Measurements from ENCODE around the gene ATP6V1G1. TPM values are rescaled to one million over a fixed set of nuclear protein-coding genes. Genes with fewer than 3 reads are reported as not detected.

Gene ATP6V1G1
- polyA plus RNA-seq, 3 donors = 233 to 239 (median 236) TPM

DNA sequence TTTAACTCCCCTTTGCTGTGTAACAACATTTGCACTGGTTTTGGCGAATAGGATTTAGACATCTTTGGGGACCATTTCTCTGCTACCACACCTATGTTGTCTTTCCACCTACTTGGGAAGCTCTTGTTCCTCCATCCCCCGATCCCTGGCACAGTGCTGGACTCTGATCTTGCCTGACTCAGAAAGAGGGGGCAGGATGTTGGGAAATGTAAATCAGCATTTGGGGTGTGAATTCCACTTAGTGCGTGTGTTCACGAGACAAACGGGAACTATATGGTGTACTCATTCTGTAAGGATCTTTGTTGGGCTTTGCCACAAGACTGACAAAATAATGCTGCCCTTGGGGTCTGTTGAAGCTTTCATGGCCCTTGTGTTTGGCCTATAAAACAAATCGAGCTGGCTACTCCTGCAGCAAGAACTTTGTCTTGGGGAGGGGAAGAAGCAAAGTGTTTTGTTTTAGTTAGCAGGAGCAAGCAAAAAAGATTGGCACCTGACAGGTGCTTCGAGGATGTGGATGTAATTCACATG lies 42.1 kb downstream of the ATP6V1G1 start:
- no peak for DNase-seq (ENCODE audit: extremely low read depth in 1 of 11, low read depth in 9 of 11, low spot score in 4 of 11)

- no peak for DNase-seq (ENCODE audit: extremely low read depth in 1 of 11, low read depth in 9 of 11, low spot score in 4 of 11)
These were observed 43.6 kb downstream of the ATP6V1G1 start for GRCh38 chr9:114631166-114631565.

GRCh38 chr9:114633438-114634089 lies 46.0 kb downstream of the ATP6V1G1 start:
- no peak for DNase-seq (ENCODE audit: extremely low read depth in 1 of 11, low read depth in 9 of 11, low spot score in 4 of 11)

DNA sequence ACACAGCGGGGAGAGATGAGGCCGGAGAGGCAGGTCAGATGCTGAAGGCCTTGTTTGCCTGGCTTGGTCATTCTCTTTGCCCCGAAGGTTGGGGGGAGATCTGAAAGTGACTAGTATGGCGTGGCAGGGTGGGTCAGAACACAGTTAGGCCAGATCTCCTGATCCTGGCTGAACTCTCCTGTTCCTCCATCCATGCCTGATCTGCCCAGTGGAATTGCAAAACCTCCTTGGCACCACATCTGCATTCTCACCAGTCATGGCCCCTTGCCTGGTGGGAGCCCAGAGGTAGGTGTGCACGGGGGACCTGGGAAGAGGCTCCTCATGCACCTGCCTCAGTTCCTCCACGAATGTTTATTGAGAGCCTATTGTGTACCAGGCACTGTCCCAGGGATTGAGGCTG lies 46.8 kb downstream of the ATP6V1G1 start:
- no peak for DNase-seq (ENCODE audit: extremely low read depth in 1 of 11, low read depth in 9 of 11, low spot score in 4 of 11)

- no peak for DNase-seq (ENCODE audit: extremely low read depth in 1 of 11, low read depth in 9 of 11, low spot score in 4 of 11)
These were observed 50.8 kb downstream of the ATP6V1G1 start for GRCh38 chr9:114638404-114638803.

- DNase-seq (ENCODE audit: extremely low read depth in 1 of 11, low read depth in 9 of 11, low spot score in 4 of 11) = no peak
These were observed 54.4 kb downstream of the ATP6V1G1 start for GRCh38 chr9:114641967-114642366.

- no peak for DNase-seq (ENCODE audit: extremely low read depth in 1 of 11, low read depth in 9 of 11, low spot score in 4 of 11)
These were observed 55.4 kb downstream of the ATP6V1G1 start for GRCh38 chr9:114643001-114643400.

GRCh38 chr9:114643896-114644295 lies 56.3 kb downstream of the ATP6V1G1 start:
- no peak for DNase-seq (ENCODE audit: extremely low read depth in 1 of 11, low read depth in 9 of 11, low spot score in 4 of 11)

Other genes starting within 250 kb of the ATP6V1G1 start
- gene AKNA, start 199.8 kb upstream of the ATP6V1G1 start, polyA plus RNA-seq (ENCODE audit: insufficient read length in 3 of 3) = 10 to 100 TPM; 10.7 to 14.2 (median 13.3) TPM
- gene WHRN, start 82.3 kb upstream of the ATP6V1G1 start, polyA plus RNA-seq (ENCODE audit: insufficient read length in 3 of 3) = 10 to 100 TPM in 2 of 3 donors, 1 to 10 TPM in 1; 7.3 to 17.2 (median 10.2) TPM
- gene TMEM268, start 23.5 kb downstream of the ATP6V1G1 start, polyA plus RNA-seq (ENCODE audit: insufficient read length in 3 of 3) = 10 to 100 TPM in 2 of 3 donors, 1 to 10 TPM in 1; 7.8 to 11.8 (median 10.2) TPM
- not detected for gene TEX53, start 70.0 kb downstream of the ATP6V1G1 start, polyA plus RNA-seq (ENCODE audit: insufficient read length in 3 of 3)
- gene TEX48, start 94.4 kb downstream of the ATP6V1G1 start, polyA plus RNA-seq (ENCODE audit: insufficient read length in 3 of 3) = not detected
- gene TNFSF15, start 218.3 kb downstream of the ATP6V1G1 start, polyA plus RNA-seq (ENCODE audit: insufficient read length in 3 of 3) = 1 to 10 TPM; 5.8 to 8.4 (median 8.1) TPM

All from renal cortex interstitium (tissue), 11 donors.